Mammary epithelial cell (primary cell): ENCODE measurements around the gene TBC1D22A.

Experiments
- EZH2 ChIP-seq: IDR thresholded peaks from 2 replicates; pipeline ENCODE4 v1.6.1; 2012; ENCODE audit warnings: low read length, inconsistent platforms, borderline replicate concordance
- TF ChIP-seq, protein P1 (sequence below), 2 donors: IDR thresholded peaks in 1 of 2; conservative IDR thresholded peaks in 1 of 2; 2 replicates each; pipeline ENCODE4 v1.5.1; 2011 to 2012; ENCODE audit warnings: inconsistent platforms in 2 of 2, low read length in 2 of 2, mild to moderate bottlenecking in 2 of 2, control low read depth in 1 of 2, low read depth in 1 of 2; ENCODE audit not compliant: insufficient read depth in 1 of 2; ENCODE audit errors: extremely low read depth in 1 of 2

- TF ChIP-seq, protein P1, sequence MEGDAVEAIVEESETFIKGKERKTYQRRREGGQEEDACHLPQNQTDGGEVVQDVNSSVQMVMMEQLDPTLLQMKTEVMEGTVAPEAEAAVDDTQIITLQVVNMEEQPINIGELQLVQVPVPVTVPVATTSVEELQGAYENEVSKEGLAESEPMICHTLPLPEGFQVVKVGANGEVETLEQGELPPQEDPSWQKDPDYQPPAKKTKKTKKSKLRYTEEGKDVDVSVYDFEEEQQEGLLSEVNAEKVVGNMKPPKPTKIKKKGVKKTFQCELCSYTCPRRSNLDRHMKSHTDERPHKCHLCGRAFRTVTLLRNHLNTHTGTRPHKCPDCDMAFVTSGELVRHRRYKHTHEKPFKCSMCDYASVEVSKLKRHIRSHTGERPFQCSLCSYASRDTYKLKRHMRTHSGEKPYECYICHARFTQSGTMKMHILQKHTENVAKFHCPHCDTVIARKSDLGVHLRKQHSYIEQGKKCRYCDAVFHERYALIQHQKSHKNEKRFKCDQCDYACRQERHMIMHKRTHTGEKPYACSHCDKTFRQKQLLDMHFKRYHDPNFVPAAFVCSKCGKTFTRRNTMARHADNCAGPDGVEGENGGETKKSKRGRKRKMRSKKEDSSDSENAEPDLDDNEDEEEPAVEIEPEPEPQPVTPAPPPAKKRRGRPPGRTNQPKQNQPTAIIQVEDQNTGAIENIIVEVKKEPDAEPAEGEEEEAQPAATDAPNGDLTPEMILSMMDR (conservative IDR thresholded peaks at IDR 0.05 in 1 of 2, IDR thresholded peaks at IDR 0.05 in 1 of 2; ENCODE audit: extremely low read depth in 1 of 2, insufficient read depth in 1 of 2, low read depth in 1 of 2, low read length in 2 of 2) = no peak
- no peak for TF ChIP-seq EZH2
These were observed 214.1 kb downstream of the TBC1D22A start for GRCh38 chr22:46976598-46976997.
